Measurements from ENCODE around the gene ZBTB8B.

- no peak for TF ChIP-seq CTCF (IDR thresholded peaks at IDR 0.05)
- no peak for TF ChIP-seq POLR2A (IDR thresholded peaks at IDR 0.05)
Observed at GRCh38 chr1:32454726-32455125, 10.1 kb upstream of the ZBTB8B start.

All from thyroid gland (tissue), 4 donors.